Nephron (organoid): ENCODE results near the gene EPB41L2.
A peak's percentile ranks its signal among the peaks of the same experiment; 100 is the strongest.

Experiments
- H3K27ac Mint-ChIP-seq, 3 experiments: 2 replicates each; pipeline ENCODE4 v1.8.0; 2020; ENCODE audit warnings: mixed read lengths in 3 of 3, mild to moderate bottlenecking in 2 of 3, moderate library complexity in 1 of 3
- H3K27me3 Mint-ChIP-seq: 2 replicates; pipeline ENCODE4 v1.8.0; 2021; ENCODE audit warnings: low read depth, mild to moderate bottlenecking, moderate library complexity, mixed read lengths
- H3K36me3 Mint-ChIP-seq: 2 replicates; pipeline ENCODE4 v1.8.0; 2020; ENCODE audit warnings: low read depth, mixed read lengths
- H3K4me1 Mint-ChIP-seq: 2 replicates; pipeline ENCODE4 v1.8.0; 2020; ENCODE audit warnings: mixed read lengths
- H3K4me3 Mint-ChIP-seq, 3 experiments: 2 replicates each; pipeline ENCODE4 v1.8.0; 2020; ENCODE audit warnings: mild to moderate bottlenecking in 3 of 3, mixed read lengths in 3 of 3, moderate library complexity in 2 of 3
- H3K9me3 Mint-ChIP-seq: 2 replicates; pipeline ENCODE4 v1.8.0; 2020; ENCODE audit warnings: mixed read lengths
- TF ChIP-seq, protein P1 (sequence below), 3 experiments: fragments of 200-600 bp; sonication (generic); IDR thresholded peaks; one replicate each; pipeline ENCODE4 v1.5.0; 2021; ENCODE audit warnings: antibody characterized with exemption in 3 of 3; ENCODE audit not compliant: unreplicated experiment in 3 of 3

Gene EPB41L2

DNA sequence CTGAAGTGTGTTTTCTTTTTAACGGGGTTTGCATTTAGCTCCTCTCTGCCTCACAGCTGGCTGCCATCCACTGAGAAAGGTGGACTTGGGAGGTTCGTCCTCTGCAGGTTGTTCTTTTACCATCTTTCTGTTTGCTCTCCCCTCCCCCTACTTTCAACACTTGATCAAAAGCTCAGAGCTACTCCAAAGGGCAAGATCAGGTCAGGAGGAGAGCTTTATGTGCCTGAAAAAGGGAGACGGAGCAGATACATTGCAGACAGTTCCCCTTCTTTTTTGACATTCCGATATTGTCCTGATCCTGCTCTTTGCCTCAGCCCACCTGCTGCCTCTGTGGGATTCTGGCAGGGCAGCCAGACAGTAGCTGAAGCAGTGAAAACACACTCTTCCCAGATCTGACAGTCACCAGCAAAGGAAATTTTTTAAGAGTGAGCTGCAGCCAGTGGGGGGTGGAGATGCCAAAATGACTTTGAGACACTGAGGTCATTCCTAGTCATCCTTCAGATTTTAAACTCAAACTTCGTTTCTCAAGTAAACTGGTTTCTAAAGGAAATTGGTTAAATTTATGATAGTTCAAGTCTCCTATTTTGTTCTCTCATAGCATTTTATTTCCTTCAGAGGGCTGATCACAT lies 209.4 kb downstream of the EPB41L2 start:
- TF ChIP-seq, protein P1, sequence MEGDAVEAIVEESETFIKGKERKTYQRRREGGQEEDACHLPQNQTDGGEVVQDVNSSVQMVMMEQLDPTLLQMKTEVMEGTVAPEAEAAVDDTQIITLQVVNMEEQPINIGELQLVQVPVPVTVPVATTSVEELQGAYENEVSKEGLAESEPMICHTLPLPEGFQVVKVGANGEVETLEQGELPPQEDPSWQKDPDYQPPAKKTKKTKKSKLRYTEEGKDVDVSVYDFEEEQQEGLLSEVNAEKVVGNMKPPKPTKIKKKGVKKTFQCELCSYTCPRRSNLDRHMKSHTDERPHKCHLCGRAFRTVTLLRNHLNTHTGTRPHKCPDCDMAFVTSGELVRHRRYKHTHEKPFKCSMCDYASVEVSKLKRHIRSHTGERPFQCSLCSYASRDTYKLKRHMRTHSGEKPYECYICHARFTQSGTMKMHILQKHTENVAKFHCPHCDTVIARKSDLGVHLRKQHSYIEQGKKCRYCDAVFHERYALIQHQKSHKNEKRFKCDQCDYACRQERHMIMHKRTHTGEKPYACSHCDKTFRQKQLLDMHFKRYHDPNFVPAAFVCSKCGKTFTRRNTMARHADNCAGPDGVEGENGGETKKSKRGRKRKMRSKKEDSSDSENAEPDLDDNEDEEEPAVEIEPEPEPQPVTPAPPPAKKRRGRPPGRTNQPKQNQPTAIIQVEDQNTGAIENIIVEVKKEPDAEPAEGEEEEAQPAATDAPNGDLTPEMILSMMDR (IDR thresholded peaks at IDR 0.05; ENCODE audit: unreplicated experiment in 3 of 3): no peak
- Mint-ChIP-seq H3K36me3 (peaks cover 38% of the 10 kb centered on the region), H3K27me3 (no peaks in the 10 kb centered on the region), H3K4me1 (peaks cover 28% of the 10 kb centered on the region), H3K27ac (peak overlapping the region in 2 of 3 experiments; percentile 14 to 15), H3K9me3 (peaks cover 8% of the 10 kb centered on the region), H3K4me3 (no peak overlapping the region)

- peaks cover 32% of the 10 kb centered on the region for H3K4me1 Mint-ChIP-seq
- peaks cover 35% of the 10 kb centered on the region for H3K36me3 Mint-ChIP-seq
- H3K4me3 Mint-ChIP-seq: no peak overlapping the region
- no peaks in the 10 kb centered on the region for H3K27me3 Mint-ChIP-seq
- TF ChIP-seq, protein P1 (IDR thresholded peaks at IDR 0.05; ENCODE audit: unreplicated experiment in 3 of 3): no peak
- H3K9me3 Mint-ChIP-seq: peaks cover 8% of the 10 kb centered on the region
- peak overlapping the region in 2 of 3 experiments; percentile 15 to 22 for H3K27ac Mint-ChIP-seq
Observed at GRCh38 chr6:130852844-130853554, 210.0 kb downstream of the EPB41L2 start.

DNA sequence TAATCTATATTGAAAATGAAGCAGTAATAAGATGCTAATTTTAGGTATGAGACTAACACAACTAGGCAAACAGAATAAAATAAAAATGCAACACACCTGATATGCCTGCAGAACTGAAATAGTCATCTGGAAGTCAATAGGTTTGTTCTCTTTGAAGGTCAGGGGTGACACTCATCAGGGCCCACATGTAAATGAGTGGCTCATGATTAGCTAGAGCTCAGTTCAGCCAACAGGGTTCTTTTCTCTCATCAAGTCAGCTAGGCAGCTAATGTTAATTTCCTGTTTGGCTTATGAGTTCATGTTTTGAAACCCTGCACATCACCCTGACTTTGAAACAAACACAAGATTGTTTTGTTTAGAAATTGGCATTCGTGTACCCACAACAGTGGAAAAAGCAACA lies 212.0 kb downstream of the EPB41L2 start:
- TF ChIP-seq, protein P1 (IDR thresholded peaks at IDR 0.05; ENCODE audit: unreplicated experiment in 3 of 3): no peak
- Mint-ChIP-seq H3K4me3 (no peak overlapping the region), H3K27ac (no peak overlapping the region), H3K4me1 (peaks cover 44% of the 10 kb centered on the region), H3K9me3 (peaks cover 6% of the 10 kb centered on the region), H3K36me3 (peaks cover 21% of the 10 kb centered on the region), H3K27me3 (no peaks in the 10 kb centered on the region)

DNA sequence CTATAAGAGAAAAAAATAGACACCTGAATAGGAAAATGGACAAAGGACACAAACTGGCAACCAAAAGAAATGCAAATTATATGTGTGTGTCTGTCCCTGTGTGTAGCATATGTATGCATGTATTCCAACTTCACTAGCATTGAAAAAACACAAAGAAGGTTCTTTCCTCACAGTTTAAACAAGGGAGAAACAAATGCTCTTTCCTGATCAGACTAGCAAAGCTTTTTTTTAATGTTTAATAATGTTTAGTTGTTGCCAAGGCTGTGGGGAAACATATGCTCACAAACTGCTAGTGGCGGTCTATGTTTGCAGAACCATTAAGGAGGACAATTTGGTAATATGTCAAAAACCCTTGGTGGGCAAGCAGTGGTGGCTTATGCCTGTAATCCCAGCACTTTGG lies 213.5 kb downstream of the EPB41L2 start:
- no peaks in the 10 kb centered on the region for H3K27me3 Mint-ChIP-seq
- H3K4me1 Mint-ChIP-seq: peaks cover 44% of the 10 kb centered on the region
- peaks cover 13% of the 10 kb centered on the region for H3K36me3 Mint-ChIP-seq
- H3K4me3 Mint-ChIP-seq: no peak overlapping the region
- no peak overlapping the region for H3K27ac Mint-ChIP-seq
- TF ChIP-seq, protein P1 (IDR thresholded peaks at IDR 0.05; ENCODE audit: unreplicated experiment in 3 of 3): no peak
- H3K9me3 Mint-ChIP-seq: no peaks in the 10 kb centered on the region

GRCh38 chr6:130848945-130849344 lies 214.1 kb downstream of the EPB41L2 start:
- Mint-ChIP-seq H3K4me3 (no peak overlapping the region), H3K27me3 (no peaks in the 10 kb centered on the region), H3K9me3 (no peaks in the 10 kb centered on the region), H3K27ac (no peak overlapping the region), H3K36me3 (peaks cover 8% of the 10 kb centered on the region), H3K4me1 (peaks cover 40% of the 10 kb centered on the region)
- TF ChIP-seq, protein P1 (IDR thresholded peaks at IDR 0.05; ENCODE audit: unreplicated experiment in 3 of 3): no peak
